Measurements from ENCODE around the gene DBNDD2.

DBNDD2 gene, protein sequence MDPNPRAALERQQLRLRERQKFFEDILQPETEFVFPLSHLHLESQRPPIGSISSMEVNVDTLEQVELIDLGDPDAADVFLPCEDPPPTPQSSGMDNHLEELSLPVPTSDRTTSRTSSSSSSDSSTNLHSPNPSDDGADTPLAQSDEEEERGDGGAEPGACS

DNA sequence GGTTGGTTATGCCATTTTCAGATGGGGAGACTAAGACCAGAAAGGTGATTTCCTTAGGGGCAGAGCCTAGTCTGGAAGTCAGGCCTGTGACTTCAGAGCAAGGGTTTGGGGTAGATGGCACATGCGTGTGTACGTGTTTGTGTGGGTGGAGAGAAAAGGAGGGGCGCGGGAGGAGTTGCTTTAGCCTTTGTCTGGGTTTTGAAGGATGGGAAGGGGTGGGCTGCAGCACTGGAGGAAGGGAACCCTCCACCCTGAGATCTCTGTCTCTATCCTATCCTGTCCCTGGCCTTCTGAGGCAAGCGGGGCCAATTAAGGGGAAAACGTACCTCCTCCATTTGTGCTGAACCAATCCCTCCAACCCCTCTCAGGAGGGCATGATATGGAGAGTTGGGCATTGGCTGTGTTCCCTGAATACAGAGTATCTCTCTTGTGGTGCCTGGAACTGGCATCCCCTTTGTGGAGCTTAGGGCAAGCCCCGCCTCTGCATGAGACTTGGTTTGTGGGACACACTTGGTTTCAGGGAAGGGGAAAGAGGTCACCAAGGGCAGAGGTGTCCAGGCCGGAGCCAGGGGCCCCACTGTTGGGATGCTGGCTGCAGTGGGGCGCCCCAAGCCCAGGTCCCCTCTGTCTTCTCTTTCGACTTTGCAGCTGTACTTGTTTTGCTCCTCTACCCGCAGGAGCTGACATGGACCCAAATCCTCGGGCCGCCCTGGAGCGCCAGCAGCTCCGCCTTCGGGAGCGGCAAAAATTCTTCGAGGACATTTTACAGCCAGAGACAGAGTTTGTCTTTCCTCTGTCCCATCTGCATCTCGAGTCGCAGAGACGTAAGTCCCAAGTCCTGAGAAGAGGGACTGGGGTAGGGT, at the start of gene DBNDD2:
Gene DBNDD2, plus strand, starts transcription at position 507 of the 863 bp plus-strand sequence. Its CDS starts 179 bp downstream, at position 686.
- no peak for DNase-seq

DNA sequence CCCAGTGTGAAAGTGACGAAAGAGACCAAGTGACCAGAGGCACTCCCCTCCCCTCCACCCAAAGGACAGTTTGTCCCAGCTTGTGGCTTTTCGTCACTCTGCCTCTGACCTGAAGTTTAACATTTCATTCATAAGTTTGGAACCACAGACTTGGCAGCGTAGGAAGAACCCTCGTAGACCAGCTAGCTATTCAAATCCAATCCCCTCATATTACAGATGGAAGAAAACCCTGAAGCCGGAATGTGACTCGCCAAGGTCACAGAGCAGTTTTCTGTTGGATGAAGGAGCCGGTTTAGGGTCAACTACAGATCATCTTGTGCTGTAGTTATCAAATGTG, 49.1 kb upstream of the DBNDD2 start:
- no peak for DNase-seq

DNA sequence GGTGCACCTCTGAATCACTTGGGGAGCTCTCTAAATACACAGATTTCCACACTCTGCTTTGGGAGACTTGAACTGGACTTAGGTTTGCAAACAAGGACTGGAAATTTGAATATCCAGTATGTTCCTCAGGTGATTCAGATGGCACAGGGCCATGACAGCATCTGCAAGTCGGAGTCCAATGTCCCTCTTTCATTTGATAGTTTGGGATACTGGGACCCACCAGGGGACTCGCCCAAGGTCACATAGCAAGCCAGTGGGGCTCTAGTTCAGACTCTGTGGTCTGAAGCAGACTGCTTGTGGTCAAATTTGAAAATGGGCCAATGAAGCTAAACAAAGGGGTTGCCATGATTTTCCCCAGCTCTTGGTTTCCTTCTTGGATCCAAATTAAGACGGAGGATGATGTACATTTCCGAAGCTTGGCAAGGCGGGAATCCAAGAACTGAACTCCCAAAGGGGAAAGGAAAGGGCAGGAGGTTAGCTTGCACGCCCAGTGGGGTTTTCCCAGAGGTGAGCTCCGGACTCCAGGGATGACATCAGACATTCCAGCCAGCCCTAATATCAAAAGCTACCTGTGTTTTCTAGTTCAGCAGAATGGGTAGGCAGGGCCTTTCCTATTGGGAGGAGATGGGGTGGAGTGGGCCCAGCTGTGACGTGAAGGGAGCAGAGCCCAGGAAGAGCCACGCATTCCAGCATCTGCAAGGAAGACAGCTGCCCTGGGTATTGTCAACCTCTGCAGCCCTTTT, 48.5 kb upstream of the DBNDD2 start:
- no peak for DNase-seq

DNA sequence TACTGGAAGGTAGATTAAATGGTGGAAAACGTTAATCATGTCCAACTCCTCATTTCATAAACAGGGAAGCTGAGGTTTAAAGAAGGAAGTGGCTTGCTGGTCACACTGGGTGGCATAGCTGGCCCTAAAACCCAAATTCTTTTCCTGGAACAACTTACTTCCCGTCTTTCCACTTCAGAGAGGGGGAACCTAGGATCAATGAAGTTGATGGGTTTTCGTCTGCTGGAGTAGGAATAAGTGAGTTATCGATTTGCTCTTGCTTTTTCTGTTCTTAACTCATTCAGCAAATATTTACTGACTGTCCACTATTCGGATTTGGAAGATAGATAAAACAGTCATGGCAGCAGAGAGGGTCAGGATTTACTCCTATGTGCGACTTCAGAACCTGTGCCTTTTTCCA, 46.3 kb upstream of the DBNDD2 start:
- no peak for DNase-seq

DNA sequence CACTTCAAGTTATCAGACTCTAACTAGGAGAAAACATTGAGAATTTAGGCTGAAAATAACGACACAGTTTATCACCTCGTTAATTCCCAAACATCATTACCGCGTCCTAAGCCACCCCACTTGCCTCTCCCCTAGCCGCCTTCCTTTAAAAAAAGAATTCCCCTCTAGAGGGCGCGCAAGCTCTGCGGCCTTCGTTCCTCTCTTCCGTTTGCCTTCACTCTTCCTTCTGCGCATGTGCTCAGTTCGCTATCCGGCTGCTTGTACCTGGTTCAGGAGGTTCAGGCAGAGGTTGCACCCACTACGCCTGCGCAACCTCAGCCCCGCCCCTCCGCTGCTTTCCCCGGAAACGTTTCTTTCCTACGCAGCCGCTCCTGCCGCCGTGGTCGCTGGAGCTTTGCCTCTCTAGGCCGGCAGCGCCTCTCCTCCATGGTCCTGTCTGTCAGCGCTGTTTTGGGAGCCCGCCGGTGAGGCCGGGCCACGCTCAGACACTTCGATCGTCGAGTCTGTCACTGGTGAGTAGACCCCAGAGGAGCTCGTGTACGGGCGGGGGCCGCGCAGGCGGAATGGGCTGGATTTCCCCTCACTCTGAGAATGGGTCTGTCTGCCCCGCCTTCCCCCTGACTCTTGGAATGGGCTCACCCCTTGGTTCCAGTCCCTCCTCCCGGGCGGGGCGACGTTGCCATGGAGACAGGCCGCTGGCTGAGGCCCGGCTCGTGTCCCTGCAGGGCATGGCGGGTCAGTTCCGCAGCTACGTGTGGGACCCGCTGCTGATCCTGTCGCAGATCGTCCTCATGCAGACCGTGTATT, 45.1 kb upstream of the DBNDD2 start, which contains the start of gene SYS1:
Gene SYS1, plus strand, starts transcription at position 353 of the 807 bp plus-strand sequence. Its CDS starts 376 bp downstream, at position 729.
- peak; percentile 99 for DNase-seq

DNA sequence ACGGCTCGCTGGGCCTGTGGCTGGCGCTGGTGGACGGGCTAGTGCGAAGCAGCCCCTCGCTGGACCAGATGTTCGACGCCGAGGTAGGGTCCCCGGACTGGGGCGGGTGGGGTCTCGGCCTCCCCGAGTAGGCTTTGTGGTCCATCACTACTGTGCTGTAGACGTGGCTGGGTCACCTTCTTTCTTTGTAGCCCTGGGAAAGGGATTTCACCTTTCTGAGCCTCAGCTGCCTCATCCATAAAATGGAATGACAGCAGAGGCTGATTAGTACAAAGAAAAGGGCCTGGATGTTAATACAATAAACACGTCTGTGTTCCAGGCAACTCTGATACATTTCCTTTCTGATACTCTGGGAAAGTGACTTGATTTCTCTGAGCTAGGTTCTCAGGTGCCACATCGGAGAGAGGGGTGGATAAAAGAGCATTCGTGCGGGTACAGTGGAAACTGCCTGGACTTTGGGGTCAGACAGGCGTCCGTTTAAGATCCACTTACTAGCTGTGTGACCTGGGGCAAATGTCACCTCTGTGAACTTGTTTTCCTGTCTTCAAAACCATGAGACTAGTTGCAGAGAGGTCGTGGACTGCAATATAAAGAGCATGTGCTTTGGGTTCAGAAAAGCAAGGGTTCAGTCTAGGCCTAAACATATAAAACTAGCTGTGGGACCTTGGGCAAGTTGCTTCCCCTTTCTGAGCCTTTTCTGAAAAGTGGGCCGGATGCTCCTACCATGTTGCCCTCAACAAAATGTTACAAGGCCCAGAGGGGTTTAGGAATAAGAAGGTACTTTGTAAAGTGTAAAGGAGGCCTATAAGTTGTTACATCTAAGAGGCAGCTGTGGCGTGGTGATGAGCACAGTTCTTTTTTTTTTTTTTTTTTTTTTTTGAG, 44.2 kb upstream of the DBNDD2 start:
- DNase-seq = no peak

DNA sequence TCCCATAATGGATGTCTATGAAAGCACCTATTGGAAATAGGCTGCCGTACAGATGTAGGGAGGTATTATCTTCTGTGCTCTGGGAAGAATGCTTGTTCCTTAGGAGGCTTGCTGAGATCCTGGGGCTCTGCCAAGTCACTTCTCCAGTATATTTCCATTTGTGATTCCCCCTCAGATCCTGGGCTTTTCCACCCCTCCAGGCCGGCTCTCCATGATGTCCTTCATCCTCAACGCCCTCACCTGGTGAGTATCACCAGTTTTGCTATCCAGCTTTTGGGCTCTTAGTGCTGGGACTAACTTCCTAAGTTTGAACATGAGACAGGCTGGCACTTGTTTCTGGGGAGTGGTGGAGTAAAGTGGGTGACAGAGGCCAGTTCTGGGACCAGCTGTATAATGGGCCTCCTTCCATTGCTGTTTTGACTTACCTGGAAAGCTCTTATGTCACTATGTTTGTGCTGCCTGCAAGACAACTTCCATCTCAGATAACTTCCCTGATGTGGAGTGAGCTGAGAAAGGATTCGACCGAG, 42.6 kb upstream of the DBNDD2 start:
- no peak for DNase-seq

DNA sequence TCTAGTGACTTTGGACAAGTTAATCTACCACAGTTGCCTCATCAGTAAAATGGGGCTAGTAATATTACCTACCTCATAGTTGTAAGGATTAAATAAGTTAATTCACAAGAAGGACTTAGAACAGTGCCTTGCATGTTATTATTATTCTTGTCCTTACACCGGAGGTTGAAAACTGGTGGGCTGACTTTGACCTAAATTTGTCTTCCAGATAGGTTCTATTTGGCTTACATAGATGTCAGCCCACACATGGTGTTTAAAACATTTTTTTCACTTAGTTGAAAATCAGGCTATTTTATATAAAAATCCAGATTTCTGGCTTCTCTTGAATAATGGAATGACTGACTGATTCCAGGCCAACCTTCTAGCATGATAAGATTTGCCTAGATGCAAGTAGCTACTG, 41.9 kb upstream of the DBNDD2 start:
- no peak for DNase-seq

DNA sequence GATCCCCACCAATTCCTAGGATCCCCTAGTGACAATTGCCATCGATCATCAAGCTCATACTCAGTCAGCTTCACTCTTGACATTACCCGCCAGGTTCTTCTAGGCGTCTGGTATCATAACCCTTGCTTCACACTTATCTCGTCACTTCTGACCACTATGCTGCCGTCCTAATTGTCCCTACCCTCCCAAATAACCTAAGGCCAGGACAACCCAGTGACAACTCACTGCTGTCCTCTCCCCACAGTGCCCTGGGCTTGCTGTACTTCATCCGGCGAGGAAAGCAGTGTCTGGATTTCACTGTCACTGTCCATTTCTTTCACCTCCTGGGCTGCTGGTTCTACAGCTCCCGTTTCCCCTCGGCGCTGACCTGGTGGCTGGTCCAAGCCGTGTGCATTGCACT, 41.5 kb upstream of the DBNDD2 start:
- DNase-seq = no peak

DNA sequence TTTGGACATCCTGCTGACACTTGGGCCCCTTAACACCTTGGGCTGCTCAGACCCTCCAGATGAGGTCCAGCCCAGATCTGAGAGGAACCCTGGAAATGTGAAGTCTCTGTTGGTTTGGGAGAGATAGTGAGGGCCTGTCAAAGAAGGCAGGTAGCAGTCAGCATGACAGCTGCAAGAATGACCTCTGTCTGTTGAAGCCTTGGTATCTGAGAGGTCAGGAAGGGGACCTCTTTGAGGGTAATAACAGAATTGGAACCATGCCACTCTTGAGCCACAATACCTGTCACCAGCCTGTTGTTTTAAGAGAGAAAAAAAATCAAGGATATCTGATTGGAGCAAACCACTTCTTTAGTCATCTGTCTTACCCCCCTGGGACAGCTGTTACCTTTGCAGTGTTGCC, 41.0 kb upstream of the DBNDD2 start:
- no peak for DNase-seq

DNA sequence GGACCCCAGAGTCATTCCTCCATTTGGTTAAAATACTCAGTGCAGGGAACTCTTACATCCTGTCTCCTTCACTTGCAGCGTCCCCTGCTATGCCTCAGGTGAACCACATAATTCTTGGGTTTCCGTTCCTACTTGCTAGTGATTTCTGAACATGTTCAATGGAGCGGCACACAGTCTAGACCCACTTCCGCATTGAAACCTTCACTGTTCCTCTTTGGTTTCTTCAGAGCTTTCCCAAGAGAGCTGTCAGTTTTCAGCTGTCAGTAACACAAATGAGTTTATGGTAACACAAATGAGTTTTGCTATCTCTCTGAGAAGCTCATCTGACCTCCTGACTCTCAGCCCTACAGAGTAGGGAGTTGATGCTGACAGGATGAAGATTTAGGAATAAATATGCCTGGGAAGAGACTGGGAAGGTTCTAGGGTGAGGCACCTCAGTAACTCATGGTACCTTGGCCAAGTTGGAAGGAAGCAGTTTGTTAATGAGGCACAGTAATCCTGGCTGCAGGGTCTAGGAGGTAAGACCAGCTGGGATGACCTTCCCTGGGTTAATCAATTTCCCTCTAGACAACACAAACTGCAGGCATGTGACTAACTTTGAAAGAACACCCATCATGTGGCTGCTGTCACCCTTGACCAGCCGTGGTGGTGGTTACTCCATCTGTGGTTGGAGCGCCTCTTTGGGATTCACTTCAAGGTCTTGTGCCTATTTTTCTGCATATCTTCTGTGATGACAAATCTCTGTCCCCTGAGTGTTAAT, 39.7 kb upstream of the DBNDD2 start:
- no peak for DNase-seq

DNA sequence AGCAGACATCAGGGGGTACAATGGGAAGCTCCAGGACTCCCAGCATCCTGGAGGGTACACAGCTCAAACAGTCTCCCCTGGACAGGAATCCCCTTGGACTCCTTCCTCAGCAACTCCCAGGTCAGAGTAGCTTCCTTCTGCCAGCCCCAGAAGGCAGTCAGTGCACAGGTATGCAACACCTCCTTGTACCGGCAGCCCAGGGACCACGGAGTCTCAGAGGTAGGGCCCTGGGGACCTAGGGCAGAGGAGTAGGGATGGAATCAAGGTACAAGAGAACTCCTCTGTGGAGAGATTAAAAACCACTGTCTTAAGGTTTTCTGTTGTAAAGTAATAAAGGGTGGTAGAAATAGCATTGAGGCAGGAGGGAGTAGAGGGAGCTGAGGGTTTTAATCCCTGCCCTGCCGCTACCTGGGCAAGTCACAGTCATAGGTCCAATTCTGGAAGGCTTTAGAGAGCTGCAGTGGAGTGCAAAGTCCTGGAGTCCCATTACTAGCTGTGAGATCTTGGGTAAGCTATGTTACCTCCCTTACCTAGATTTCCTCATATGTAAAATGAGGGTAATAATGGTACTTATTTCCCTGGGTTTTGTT, 37.4 kb upstream of the DBNDD2 start:
- DNase-seq = no peak

DNA sequence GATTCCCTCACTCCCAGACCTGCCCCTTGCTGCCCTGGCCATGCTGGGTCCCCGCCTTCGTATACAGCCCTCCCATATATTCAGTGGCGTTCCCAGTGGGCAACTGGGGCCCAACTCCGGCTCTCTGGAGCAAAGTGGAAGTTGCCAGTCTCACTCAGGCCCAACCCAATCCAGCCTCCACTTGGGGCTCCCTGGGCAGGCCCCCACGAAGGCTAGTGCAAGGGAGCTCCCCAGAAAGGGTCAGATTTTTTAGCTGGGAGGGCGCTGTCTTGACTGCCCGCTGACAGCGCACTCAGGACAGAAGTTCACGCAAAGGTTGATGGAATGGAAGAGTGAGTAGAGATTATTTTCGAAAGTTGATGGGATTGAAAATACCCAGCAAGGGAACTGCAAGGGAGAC, 35.8 kb upstream of the DBNDD2 start:
- DNase-seq = no peak

DNA sequence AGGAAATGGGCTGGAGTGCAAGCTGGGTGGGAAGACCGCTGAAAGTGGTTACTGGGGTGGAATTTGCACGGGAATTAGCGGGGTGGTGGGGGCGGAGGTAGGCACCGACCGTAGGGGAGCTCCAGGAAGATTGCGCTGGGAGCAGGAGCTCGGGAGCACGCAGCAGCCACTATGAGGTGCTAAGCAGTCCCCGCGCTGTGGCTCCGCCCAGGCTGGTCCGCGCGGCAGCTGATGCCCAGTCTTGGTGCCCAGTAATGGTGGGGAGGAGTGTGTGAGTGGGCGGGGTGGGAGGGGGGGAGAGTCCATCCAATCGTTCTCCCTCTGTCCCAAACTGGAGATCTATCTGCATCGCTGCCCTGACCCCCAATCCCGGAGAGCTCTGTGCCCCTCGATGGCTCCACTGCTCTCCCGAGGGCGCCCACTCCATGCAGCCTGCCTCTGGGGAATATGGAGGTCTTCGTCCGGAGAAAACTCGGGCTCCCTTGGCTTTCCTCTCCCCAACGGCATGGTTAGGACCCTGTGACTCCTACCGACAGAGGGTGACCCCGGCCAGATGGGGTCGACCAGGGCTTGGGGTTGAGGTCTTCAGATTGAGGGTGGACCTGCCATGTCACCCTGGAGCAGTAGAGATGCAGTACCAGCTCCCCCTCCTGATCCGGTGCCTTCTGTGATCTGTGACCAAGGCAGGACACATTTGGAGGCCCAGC, 35.3 kb upstream of the DBNDD2 start:
- no peak for DNase-seq

DNA sequence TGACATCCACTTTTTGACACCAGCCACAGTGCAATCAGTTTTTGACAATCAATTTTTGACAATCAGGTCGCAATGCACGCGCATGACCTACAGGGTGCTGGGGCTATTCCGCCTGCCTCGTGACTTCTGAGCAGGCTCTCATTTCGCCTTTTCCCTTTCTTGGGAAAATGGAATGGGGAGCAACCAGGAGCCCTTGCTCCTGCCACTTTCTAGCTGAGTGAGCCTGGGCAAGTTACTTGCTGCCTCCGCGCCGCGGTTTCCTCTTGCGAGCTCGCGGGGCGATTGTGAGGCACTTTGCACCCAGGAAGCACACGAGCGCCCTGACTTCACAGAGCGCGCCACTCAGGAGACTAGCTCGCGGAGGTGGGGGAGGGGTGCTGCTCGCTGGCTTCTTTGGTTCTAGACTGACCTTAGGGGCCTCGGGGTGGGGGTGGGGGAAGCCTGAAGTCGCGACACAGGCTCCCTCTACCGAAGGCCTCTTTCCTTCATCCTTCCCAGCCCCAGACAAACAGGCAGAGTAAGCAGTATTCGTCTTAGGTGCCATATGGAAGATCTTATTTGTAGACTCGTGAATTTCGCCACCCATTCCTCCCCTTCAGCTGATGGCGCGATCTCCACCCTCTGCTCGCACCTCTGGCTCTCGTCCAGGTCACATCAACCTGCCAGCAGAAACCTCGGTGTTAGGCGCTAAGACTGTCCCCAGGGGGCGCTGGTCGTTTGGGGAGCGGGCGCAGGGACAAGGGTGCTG, 34.6 kb upstream of the DBNDD2 start:
- DNase-seq = no peak

DNA sequence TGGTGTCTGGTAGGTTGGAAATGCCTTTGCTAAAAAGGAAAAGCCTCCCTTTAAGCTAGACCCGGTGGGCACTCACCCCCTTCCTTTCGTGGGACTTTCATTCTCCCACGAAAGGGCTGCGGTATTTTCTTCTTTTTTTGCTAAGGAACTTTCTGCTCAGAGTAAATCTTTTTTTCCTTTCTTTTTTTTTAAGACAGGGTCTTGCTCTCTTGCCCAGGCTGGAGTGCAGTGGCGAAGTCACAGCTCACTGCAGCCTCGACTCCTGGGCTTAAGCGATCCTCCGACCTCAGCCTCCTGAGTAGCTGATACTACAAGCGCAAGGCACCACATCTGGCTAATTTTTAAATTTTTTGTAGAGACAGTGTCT, 34.0 kb upstream of the DBNDD2 start:
- DNase-seq = no peak

DNA sequence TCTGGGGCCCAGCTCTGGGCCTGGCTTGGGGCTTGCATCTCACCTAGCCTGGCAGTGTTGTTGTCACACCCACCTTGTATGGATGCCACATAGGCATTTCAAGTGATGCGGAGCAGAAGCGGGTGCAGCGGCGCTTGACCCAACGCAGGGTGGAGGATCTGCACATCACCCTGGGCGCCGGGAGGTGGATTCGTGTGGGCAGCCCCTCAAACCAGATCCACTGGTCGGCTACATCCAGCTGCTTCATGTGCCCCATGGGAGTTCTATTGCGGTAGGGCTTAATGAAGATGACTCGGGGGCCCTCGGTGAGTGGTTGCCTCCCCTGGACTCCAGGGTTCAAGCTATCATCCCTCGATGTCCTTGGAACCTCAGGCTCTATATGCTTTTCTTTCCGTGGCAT, 33.1 kb upstream of the DBNDD2 start:
- no peak for DNase-seq

DNA sequence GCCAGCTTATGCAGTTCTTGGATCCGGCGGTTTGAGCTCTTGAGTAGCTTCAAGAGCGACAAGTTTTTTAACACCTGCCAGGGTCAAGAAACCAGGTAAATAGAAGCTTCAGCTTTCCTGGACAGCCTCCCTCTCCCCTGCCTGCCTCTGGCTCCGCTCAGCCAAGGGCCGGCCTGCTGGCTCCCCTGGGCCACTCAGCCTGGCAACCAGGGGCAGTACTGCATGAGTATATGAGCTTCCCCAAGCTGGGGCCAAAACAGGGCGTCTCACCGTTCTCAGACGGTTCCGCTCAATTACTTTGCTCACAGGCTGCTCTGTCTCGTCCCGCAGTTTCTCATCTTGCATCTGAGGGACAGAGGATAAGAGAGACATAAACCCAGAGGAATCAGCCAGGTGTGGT, 30.8 kb upstream of the DBNDD2 start:
- DNase-seq = no peak

DNA sequence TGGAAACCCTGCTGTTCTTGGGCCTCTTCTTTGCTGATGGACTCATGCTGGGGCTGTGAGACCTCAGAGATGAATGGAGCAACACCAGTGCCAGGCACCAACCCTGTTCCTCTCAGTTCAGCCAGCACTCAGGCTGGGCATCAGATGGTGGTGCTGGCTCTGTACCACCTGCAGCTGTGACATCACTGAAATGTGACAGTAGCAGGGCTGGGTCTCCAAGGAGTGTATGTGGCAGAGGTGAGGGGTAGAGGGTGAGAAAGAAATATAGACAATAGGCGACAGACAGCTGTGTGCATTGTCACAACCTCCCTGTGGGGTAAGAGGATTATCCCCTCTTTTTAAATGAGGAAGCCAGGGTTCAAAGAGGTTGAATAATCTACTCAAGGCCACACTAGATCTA, 29.9 kb upstream of the DBNDD2 start, which contains the start of gene TP53TG5:
Gene TP53TG5, minus strand, starts transcription at position 135 of the 400 bp plus-strand sequence. Its CDS starts 89 bp downstream, at position 46.
- DNase-seq = no peak
